Uterus (tissue), 4 donors: ENCODE results near the gene ZFYVE28. TPM values are rescaled to one million over a fixed set of nuclear protein-coding genes. Genes with fewer than 3 reads are reported as not detected.

Experiments
- DNase-seq, 2 donors: peaks; one replicate each; pipeline ENCODE4 v3.0.0-alpha.2; 2019 to 2020
- H3K27ac ChIP-seq, 2 donors: fragments of 200-600 bp; sonication (generic); 1 replicate in 1 of 2; 2 replicates in 1 of 2; pipeline ENCODE4 v1.5.1; 2016 to 2018
- H3K27me3 ChIP-seq, 2 donors: fragments of 200-600 bp; sonication (generic); one replicate each; pipeline ENCODE4 v1.5.1; 2018 to 2019; ENCODE audit warnings: control low read depth in 1 of 2
- H3K36me3 ChIP-seq, 2 donors: fragments of 200-600 bp; sonication (generic); one replicate each; pipeline ENCODE4 v1.5.1; 2019; ENCODE audit warnings: control low read depth in 1 of 2
- H3K4me1 ChIP-seq, 2 donors: fragments of 200-600 bp; sonication (generic); one replicate each; pipeline ENCODE4 v1.5.1; 2018 to 2019; ENCODE audit warnings: control low read depth in 1 of 2
- H3K4me3 ChIP-seq, 2 donors: fragments of 200-600 bp; sonication (generic); 1 replicate in 1 of 2; 2 replicates in 1 of 2; pipeline ENCODE4 v1.5.1; 2018 to 2019; ENCODE audit warnings: mild to moderate bottlenecking in 1 of 2
- H3K9me3 ChIP-seq, 2 donors: fragments of 200-600 bp; sonication (generic); one replicate each; pipeline ENCODE4 v1.5.1; 2019; ENCODE audit warnings: control low read depth in 1 of 2
- POLR2A ChIP-seq, 2 donors: fragments of 450-650 bp; IDR thresholded peaks; one replicate each; pipeline ENCODE4 v1.6.1; 2016; ENCODE audit warnings: antibody characterized with exemption in 2 of 2, mild to moderate bottlenecking in 1 of 2, moderate library complexity in 1 of 2
- intact Hi-C: fragments of 100-400 bp; cut with DNase I; formaldehyde crosslinking; loops from one replicate; pipeline ENCODE4 v1.15.1; 2023; ENCODE audit warnings: low total_unique reads
- total RNA-seq, 4 donors: library from RNA; depleted of rRNA in 3 of 4; stranded (reverse); fragments of >200 nt in 3 of 4; gene quantifications; one replicate each; pipeline versions ENCODE4 v1.1.0 to v1.2.4, GENCODE V29; 2014 to 2023
- TF ChIP-seq, protein P1 (sequence below), 4 experiments: fragments of 200-600 bp in 2 of 4; fragments of 450-650 bp in 2 of 4; sonication (generic) in 2 of 4; IDR thresholded peaks; one replicate each; pipeline ENCODE4 v1.5.1; 2016 to 2019; ENCODE audit warnings: antibody characterized with exemption in 4 of 4, mild to moderate bottlenecking in 2 of 4, moderate library complexity in 1 of 4
- donor health status: DM: yes; HTN: yes; CAD: no.

ZFYVE28 gene
- total RNA-seq, 4 donors from 2014 or later: 5.4 to 16.7 (median 13.4) TPM

DNA sequence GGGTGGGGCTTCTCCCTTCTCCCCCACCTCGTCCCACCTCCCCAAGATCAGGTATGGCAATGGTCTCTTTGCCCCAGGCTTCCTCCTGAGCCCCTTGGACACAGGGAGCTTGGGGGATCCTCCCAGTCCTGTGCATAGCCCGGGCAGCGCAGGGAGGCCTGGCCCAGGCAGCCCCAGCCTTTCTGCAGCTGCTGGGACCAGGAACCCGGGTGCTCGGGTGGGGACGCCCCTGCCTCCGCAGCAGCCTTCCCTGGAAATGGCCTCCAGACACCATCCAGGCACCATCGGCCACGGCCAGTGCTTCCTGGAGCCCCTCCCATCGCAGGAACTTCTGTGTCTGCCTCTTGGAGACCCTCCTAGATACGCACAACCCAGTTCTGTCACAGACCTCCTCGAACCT is 150.6 kb downstream of the ZFYVE28 start:
- H3K27ac ChIP-seq: no peak overlapping the region
- H3K27me3 ChIP-seq: no peaks in the 10 kb centered on the region
- H3K36me3 ChIP-seq: no peaks in the 10 kb centered on the region
- no peak for DNase-seq
- no peak for TF ChIP-seq POLR2A (IDR thresholded peaks at IDR 0.05)
- TF ChIP-seq, protein P1, sequence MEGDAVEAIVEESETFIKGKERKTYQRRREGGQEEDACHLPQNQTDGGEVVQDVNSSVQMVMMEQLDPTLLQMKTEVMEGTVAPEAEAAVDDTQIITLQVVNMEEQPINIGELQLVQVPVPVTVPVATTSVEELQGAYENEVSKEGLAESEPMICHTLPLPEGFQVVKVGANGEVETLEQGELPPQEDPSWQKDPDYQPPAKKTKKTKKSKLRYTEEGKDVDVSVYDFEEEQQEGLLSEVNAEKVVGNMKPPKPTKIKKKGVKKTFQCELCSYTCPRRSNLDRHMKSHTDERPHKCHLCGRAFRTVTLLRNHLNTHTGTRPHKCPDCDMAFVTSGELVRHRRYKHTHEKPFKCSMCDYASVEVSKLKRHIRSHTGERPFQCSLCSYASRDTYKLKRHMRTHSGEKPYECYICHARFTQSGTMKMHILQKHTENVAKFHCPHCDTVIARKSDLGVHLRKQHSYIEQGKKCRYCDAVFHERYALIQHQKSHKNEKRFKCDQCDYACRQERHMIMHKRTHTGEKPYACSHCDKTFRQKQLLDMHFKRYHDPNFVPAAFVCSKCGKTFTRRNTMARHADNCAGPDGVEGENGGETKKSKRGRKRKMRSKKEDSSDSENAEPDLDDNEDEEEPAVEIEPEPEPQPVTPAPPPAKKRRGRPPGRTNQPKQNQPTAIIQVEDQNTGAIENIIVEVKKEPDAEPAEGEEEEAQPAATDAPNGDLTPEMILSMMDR (IDR thresholded peaks at IDR 0.05): no peak
- intact Hi-C loops: loop anchor here (10.0 kb wide), 1 partner anchor 137 kb away; no protein-coding TSS in a partner anchor
- H3K9me3 ChIP-seq: no peaks in the 10 kb centered on the region
- peaks cover 0 to 11% of the 10 kb centered on the region in 2 donors for H3K4me1 ChIP-seq
- H3K4me3 ChIP-seq: no peak overlapping the region

DNA sequence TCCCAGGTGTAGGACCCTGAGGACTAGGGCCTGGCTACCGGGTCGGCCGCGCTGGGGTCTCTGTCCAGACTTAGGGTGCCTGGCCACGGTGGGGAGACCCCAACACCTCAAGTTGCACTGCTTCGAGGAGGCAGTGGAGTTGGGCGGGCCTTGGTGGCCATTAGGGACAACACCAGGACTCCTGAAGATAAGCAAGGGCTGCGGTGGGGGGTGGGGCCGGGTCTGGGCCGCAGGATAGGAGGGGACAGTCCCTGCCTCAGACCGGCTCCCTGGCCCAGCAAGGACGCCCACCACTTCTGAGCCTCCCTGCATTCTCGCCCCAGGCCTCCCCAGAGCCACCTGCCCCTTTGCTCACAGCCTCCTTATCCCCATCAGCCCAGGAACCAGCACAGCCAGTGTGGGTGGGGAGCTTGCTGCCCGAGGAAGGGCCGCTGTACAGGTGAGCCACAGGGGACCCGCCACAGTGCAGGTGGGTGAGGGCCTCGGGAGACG is 151.1 kb downstream of the ZFYVE28 start:
- intact Hi-C loops: loop anchor here (10.0 kb wide), 1 partner anchor 137 kb away; no protein-coding TSS in a partner anchor
- peaks cover 0 to 11% of the 10 kb centered on the region in 2 donors for H3K4me1 ChIP-seq
- no peaks in the 10 kb centered on the region for H3K27me3 ChIP-seq
- TF ChIP-seq POLR2A (IDR thresholded peaks at IDR 0.05): no peak
- TF ChIP-seq, protein P1 (IDR thresholded peaks at IDR 0.05): no peak
- no peak for DNase-seq
- no peaks in the 10 kb centered on the region for H3K9me3 ChIP-seq
- no peak overlapping the region for H3K4me3 ChIP-seq
- H3K27ac ChIP-seq: peak overlapping the region in 1 of 2 donors; percentile 64
- H3K36me3 ChIP-seq: no peaks in the 10 kb centered on the region

DNA sequence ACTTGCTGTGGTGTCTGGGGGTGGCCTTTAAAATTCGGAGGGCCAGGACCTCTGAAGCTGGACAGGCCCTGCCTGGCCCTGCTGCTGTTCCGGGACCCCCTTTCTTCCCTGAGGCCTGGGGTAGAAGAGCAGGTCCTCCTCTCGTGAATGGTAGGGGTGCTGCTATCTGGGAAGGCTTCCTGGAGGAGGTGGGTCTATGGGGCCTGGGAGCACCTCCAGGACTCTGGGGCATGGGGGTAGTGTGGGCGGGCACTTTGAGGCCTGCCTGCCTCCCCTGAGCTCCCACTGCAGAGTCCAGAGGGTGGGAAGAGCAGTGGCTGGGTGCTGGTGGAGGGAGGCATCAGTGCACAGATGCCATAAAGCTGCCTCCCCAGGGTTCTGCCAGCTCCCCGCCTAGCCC is 151.6 kb downstream of the ZFYVE28 start:
- DNase-seq: no peak
- Histone ChIP-seq H3K4me3 (no peak overlapping the region), H3K27ac (peak overlapping the region in 1 of 2 donors; percentile 64), H3K36me3 (no peaks in the 10 kb centered on the region), H3K27me3 (no peaks in the 10 kb centered on the region), H3K4me1 (peaks cover 0 to 11% of the 10 kb centered on the region in 2 donors), H3K9me3 (no peaks in the 10 kb centered on the region)
- intact Hi-C loops: loop anchor here (10.0 kb wide), 1 partner anchor 138 kb away; no protein-coding TSS in a partner anchor
- no peak for TF ChIP-seq POLR2A (IDR thresholded peaks at IDR 0.05)
- TF ChIP-seq, protein P1 (IDR thresholded peaks at IDR 0.05): no peak

DNA sequence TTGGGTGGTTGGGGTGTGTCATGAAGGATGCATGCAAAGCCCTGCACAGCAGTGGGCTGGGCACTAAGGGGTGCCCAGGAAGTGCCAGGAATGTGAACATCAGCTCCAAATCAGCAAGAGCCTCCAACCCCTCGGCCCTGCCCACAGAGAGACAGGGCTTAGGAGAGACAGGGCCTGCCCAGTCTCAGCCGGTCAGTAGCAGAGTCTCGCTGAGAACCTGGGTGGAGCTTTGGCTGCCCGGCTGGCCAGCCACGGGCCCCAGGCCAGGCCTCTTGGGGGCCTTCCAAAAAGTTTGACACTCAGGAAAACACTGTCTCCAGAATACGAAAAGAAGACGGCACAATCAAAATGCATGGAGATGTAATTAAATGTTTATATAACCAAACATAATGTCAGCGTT is 152.3 kb downstream of the ZFYVE28 start:
- no peaks in the 10 kb centered on the region for H3K36me3 ChIP-seq
- TF ChIP-seq, protein P1 (IDR thresholded peaks at IDR 0.05): no peak
- no peak for TF ChIP-seq POLR2A (IDR thresholded peaks at IDR 0.05)
- H3K27me3 ChIP-seq: no peaks in the 10 kb centered on the region
- peaks cover 0 to 11% of the 10 kb centered on the region in 2 donors for H3K4me1 ChIP-seq
- no peaks in the 10 kb centered on the region for H3K9me3 ChIP-seq
- peak overlapping the region; percentile 31 to 64 for H3K27ac ChIP-seq
- peak; percentile 54 to 77 for DNase-seq
- intact Hi-C loops: loop anchor here (10.0 kb wide), 1 partner anchor 139 kb away; no protein-coding TSS in a partner anchor
- no peak overlapping the region for H3K4me3 ChIP-seq
